Raji (cell line): ENCODE measurements around the gene RHBDF2.

Source experiments
- POLR2A ChIP-seq: IDR thresholded peaks from 2 replicates; pipeline ENCODE4 v1.6.1; 2011; ENCODE audit warnings: low read depth, low read length, control low read depth; ENCODE audit not compliant: insufficient read depth

Gene RHBDF2

DNA sequence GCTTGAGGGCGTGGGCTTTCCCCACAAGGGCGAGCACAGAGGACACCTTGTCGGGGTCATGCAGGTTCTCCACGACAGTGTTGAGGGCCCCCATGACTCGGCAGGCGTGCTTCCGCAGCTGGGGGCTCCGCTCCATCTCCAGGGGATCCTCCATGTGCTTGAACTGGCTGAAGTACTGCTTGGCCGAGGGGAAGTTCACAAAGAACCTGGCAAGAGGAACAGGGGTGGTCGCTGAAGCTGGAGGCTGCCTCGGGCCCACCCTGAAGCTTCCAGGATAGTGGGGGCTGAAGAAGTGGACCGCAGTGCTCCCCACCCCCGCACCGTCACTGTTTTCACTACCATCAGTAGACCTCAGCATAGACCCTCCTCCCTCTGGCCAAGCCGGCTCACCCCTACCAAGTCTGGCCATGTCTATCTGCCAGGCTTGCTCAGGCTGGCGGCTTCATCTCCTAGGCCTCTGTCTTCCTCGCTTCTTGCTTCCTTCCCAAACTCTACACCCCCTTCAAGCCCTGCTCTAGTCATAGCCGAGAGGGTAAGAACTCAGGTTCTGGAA is 30.3 kb upstream of the RHBDF2 start:
- TF ChIP-seq POLR2A = no peak

DNA sequence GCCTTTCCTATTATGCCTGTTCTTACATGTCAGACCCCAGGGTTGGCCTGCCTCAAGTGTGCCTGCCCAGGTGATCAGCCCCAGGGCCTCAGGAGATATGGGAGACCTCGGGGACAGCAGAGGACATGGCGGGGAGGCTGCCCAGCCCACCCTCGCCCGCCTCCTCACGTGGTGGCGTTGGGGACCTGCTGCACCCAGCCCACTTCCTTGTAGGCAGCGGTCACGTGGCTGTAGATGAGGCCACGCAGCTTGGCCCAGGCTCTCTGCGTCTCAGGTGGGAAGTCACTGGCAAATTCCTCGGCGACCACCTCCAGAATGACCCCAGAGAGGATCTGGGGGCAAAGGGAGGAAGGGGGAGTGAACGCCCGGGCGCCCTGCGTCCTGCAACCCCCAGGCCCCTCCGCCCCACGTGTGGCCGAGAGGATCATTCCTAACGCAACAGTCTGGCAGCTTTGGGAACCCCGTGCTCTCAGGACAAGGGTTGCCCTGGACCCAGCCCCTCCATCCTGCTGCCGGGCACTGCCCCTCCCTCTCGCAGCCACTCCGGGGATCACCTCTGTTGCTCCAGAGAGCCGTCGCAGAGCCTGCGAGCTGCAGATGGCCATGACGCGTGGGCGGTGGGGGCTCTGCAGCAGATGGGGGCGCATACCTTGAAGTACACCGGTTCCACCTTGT is 29.7 kb upstream of the RHBDF2 start:
- TF ChIP-seq POLR2A = no peak

DNA sequence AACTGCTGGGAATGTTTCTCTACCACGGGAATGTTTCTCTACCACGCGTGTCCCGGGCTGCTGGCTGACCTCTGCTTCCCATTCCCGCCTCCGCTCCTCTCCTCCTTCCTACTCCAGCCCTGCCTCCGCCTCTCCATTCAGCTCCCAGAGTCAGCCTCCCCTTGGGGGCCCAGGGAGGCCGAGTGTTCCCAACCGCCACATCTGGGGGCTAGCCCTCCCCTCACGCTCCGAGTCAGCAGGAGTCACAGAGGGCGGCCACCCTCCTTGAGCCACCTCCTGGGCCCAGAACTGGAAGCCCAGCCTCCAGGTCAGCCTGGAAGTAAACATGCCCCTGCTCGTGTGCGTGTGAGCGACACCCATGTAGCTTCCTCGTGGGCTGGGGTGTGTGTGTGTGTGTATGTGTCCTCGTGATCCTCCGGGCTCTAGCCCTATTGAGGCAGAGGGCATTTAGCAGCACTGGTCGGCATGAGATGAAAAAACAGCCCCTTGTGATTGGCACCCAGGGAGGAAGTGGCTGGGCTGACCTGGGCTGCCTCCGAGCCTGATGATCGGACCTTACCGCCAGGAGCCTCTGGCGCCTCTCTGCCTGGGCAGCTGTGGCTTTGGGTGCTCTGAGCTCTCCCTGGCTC is 29.0 kb upstream of the RHBDF2 start:
- TF ChIP-seq POLR2A = no peak

DNA sequence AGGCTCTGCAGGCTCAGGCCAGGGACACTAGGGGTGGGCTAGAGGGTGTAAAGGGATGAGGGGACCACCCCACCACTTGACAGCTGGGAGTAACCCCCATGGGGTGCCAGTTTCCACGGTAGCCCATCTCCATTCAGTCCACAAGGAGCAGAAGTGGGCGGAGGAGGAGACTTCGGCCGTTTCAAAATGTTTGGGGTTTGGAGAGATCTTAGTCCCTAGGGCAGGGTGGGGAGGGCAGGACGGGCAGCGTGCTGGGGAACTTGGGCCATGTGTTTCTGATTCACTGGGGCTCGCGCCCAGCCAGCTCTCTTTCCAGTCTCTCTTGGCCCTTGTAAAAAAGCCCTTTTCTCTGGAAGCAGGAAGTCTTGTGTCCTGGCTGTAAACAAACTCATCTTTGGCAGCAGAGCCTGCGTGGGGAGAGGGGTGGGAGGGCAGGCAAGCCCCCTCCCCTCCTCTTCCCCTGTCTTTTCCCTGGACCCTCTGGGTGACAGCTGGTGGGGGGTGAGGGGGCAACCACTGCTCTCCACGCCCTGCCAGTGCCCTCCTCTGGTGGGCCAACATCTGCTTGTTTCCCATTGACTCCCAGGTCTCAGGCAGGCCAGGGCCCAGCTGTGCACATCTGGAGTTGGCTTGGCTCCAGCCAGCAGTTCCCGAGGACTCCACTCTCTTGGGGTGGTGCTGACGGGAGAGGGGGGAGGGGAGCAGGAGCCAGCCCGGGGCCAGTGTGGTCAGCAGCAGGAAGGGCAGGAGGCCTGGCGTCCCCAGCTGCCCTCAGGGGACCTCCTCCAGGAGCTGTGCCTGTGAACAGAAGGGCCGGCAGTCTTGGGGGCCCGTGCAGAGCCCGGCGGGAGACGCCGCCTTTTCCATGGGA is 28.2 kb upstream of the RHBDF2 start:
- no peak for TF ChIP-seq POLR2A

DNA sequence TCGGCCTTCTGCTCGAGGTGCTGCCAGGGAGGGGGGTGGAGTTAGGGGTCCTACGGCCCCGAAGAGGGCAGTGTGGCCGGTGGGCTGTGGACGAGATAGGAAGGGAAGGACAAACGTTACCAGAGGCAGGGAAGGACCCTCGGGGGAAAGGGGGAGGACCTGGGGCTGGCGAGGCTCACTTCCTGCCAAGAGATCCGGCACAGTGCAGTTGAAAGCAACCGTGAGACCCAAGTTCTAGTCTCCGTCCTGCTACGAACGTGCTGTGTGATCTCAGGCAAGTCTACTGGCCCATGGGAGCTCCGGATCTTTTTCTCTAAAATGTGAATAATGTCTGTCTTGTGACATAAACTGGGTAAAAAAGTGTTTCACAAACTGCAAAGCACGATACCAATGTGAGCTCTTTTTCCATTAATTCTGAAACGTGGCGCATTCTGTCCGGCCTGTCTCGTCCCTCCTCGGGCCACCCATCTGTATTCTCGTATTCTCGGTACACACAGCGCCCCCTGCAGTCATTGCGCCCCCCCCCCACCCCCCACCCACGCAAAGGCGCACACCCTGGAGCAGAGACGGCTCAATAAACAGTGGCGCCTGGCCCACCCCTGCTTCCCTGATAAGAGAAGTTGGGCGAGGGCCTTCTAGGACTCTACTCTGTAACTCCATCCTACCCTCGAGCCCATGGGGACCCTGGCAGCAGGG is 27.5 kb upstream of the RHBDF2 start:
- no peak for TF ChIP-seq POLR2A

DNA sequence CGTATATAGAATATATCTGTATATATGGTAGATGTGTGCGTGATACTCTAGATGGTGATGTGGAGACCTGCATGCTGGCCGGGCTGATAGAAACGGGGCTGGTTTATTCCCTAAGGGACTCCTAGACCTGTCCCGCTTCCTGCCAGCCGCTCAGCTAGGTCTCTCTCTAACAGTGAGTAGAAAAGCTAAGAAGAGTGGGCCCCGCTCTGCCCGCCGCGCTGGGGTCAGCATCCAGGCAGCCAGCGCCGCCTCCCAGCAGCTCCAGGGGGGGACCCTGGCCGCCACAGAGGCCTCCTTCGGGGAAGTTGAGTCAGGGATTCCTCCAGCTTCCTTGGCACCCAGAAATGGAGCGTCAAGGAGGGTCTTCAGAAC is 26.9 kb upstream of the RHBDF2 start:
- no peak for TF ChIP-seq POLR2A

DNA sequence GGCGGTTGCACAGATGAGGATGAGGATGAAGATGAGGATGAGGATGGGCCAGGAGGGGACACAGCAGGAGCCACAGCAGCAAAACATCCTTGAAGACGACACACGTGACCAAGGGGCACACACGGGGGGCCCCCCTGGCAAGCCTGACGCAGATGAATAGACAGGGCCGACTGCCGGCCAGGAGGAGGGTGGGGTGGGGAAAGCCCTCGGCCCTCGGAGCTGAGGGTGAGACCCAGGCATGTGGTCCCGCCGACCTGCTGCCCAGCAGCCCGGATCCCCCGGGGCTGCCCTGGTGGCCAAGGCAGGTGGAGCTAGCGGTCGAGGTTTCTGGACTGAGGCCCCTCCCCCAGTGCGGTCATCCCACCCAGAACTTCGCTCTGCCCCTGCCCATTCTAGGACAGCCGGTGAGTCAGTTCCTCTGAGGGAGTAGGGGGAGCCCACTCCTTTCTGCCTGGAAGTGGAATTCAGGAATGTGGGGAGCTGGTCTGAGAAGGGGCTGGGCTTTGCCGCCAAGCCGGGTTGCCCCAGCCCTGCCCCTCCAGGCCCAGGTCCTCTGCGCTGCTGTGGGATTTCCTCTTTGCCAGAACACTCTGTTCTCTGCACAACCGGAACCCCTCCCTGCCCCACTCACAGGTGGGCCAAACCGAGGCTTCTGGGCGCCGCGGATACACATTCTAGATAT is 26.3 kb upstream of the RHBDF2 start:
- no peak for TF ChIP-seq POLR2A

DNA sequence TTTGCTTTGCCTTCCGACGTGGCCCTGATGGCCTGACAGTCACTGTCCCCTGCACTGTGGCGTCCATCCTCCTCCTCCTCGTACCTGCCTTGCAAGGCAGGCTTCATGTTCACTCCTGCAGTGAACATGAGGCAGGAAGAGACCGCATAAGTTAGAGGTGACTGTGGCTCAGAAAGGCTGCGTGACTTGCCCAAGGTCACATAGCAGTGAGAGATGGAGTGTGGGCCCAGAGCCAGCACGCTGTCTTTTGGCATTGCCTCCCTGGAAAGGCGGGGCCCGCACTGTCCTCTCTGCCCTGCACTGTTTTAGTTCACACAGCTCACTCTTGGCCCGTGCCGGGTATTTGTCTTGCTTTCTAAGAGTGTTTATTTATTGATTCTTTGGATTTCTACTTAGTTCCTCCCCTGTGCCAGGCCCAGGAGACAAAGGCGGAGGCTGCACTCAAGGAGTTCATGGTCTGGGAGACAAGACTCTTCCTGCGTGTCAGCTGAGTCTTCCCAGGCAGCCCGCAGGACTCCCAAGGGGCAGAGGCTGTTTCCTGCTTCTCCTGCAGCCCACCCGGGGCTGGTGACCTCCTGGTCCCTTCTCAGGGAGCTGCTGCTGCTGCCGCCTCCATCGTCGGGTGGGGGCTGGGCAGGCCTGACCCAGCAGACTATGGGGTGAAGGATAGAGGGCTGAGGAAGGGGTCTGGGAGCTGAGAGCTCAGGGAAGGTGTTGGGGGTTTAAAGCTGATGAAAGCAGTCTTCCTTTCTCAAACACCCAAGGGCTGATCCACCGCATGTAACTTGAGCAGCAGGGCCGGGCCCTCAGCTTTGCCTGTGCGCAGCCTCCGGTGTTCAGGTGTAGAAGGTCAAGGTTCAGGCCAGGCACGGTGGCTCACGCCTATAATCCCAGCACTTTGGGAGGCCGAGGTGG is 23.6 kb upstream of the RHBDF2 start:
- TF ChIP-seq POLR2A = no peak

DNA sequence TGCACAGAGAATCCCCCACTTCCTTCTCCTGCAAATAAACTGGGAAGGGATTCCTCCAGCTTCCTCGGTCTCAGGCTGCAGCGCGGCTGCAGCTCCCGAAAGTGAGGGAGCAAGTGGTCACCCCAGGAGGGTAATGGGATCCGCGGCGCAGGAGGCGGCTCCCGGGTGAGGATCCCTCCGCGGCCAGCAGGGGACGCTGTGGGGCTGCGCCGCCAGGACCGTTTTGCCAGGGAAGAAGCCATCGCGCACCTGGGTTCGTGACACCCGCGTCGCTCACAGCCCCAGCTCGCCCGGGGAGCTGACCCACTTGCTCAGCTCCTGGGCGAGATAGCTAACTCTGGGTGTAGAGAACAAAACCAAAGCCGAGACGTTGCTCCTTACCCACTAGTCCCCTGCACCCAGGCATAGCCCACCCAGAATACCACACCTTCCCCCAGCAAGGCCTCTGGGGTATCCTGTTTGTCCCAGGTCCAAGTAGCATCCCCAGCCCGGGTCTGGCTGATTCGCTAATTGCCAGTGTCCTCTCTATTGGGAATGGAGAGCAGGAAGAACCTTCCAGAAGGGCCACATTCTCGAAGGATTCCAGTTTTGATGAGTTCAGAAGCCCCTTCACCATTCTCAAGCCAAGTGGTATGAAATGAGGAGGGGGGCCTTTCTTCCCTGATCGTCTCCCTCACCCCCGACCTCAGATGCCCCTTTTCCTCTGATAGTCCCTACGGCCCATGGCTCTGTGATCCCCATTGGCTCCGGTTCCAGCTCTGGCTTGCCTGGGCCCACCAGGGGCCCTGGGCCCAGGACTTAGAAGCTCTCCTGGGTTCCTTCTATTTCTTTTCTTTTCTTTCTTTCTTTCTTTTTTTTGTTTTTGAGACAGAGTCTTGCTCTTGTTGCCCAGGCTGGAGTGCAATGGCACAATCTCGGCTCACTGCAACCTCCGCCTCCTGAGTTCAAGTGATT is 22.1 kb upstream of the RHBDF2 start:
- TF ChIP-seq POLR2A = no peak

DNA sequence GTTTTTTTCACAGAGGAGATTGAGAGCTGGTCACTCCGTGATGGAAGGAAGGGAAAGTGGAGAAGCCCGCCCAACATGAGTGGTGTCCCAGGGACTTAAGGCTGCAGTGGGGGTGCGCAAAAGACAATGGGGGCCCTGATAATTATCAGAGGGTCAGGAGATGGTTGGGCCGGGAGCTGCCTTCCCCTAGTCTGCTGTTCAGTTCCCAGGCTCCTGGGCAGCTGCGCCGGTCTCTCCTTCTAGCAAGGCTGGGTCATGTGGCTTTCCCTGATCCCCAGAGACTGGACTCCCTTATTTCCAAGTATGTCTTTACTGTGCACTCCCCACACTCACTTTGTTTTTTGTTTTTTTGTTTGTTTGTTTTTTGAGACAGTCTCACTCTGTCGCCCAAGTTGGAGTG is 20.0 kb upstream of the RHBDF2 start:
- no peak for TF ChIP-seq POLR2A

DNA sequence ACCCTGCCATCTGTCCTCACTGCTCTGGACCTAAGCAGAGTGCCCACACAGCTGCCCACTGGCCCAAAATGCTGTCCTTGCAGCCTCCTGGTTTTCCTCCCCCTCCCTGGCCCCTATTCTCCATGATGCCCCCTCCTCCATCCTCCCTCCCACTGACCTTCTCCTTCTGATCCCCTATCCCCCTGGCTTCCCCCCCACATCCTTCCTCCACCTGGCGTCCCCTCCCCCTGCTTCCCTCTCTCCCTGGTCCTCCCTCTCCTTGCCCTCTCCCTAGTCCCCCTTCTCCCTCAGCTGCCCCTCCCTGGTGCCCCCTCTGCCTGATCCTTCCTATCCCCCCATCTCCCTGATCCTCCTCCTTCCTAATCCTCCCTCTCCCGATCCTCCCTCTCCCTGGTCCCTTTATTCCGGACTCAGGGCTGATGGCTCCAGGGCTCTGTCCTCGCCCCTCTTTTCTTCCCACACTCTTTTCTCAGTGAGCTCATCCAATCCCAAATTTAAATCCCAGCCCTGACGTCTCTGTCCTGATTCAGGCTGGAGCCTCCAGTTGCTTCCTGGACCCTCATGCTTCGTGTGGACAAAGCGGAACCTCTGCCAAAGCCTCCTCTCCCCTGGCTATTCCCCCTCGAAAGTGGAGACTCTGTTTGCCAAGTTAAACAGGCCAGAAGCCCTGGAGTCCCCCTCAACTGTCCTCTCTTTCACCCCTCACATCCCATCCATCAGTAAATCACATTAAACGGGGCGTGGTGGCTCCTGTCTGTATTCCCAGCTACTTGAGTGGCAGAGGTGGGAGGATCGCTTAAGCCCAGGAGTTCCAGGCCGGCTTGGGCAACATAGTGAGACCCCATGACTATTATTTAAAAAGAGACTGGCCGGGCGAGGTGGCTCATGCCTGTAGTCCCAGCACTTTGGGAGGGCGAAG is 18.1 kb upstream of the RHBDF2 start:
- no peak for TF ChIP-seq POLR2A

DNA sequence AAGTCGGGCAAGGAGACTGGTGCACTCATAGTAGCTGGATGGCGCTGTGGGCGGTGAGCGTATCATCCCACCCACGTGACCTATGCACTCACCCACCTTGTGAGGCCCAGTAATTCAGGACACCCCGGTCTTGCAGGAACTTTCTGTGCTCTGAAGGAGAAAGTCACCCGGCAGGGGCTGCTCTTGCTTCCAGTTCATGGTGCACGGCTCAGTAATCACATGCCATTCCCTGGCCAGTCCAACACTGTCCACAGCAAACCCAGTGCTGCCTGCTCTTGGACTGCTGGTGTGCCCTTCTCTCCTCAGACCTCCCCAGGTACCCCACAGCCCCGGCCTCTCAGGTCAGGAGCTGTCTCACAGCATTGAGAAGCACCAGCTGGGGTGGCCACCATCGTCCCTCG is 16.4 kb upstream of the RHBDF2 start:
- TF ChIP-seq POLR2A = no peak
